MCF 10A (cell line): Measurements from ENCODE around the gene PDE4D. TPM values are rescaled to one million over a fixed set of nuclear protein-coding genes. Genes with fewer than 3 reads are reported as not detected.
A peak's percentile ranks its signal among the peaks of the same experiment; 100 is the strongest.

Experiments used
- BruUV-seq: library from RNA; stranded (reverse); fragments of 400-500 nt; replicated peaks from 2 replicates; lab custom pipeline; 2021; lab: Mats Ljungman, UMichigan
- CTCF ChIA-PET: fragments of 300-600 bp; sonication (Branson Sonifier 250); formaldehyde crosslinking; extraction: SDS; loops from one replicate; lab custom pipeline; 2021; ENCODE audit warnings: antibody characterized with exemption, inconsistent platforms; lab: Yijun Ruan, JAX
- POLR2A ChIA-PET: fragments of 300-600, 350-650 bp; sonication (Branson Sonifier 250); formaldehyde crosslinking; extraction: SDS; loops from one replicate; lab custom pipeline; 2020; ENCODE audit warnings: antibody characterized with exemption, inconsistent platforms; lab: Yijun Ruan, JAX
- DNase-seq: peaks from one replicate; pipeline ENCODE4 v3.0.0-alpha.2; 2018; ENCODE audit not compliant: unreplicated experiment
- H3K27ac Mint-ChIP-seq: one replicate; pipeline ENCODE4 v1.8.0; 2022; ENCODE audit warnings: mild to moderate bottlenecking, low read depth, mixed read lengths; ENCODE audit not compliant: unreplicated experiment
- H3K27me3 Mint-ChIP-seq: one replicate; pipeline ENCODE4 v1.8.0; 2022; ENCODE audit warnings: mixed read lengths; ENCODE audit not compliant: insufficient read depth, unreplicated experiment
- H3K36me3 Mint-ChIP-seq: one replicate; pipeline ENCODE4 v1.8.0; 2022; ENCODE audit warnings: mild to moderate bottlenecking, moderate library complexity, mixed read lengths; ENCODE audit not compliant: insufficient read depth, unreplicated experiment
- H3K4me1 Mint-ChIP-seq: one replicate; pipeline ENCODE4 v1.8.0; 2022; ENCODE audit warnings: mixed read lengths; ENCODE audit not compliant: insufficient read depth, unreplicated experiment
- H3K4me3 Mint-ChIP-seq: one replicate; pipeline ENCODE4 v1.8.0; 2022; ENCODE audit warnings: mild to moderate bottlenecking, moderate library complexity, mixed read lengths; ENCODE audit not compliant: unreplicated experiment
- H3K9me3 Mint-ChIP-seq: one replicate; pipeline ENCODE4 v1.8.0; 2022; ENCODE audit warnings: mixed read lengths; ENCODE audit not compliant: unreplicated experiment
- intact Hi-C: fragments of 100-400 bp; cut with micrococcal nuclease; formaldehyde crosslinking; loops from 2 replicates; pipeline ENCODE4 v1.14.1; 2022
- total RNA-seq: library from RNA; stranded (reverse); gene quantifications from 2 replicates; pipeline ENCODE4 v1.2.3, GENCODE V29; 2022
- TF ChIP-seq, protein P1 (sequence below): fragments of 200-600 bp; IDR thresholded peaks from one replicate; pipeline ENCODE4 v1.8.0; 2022; ENCODE audit warnings: antibody characterized with exemption, mild to moderate bottlenecking; ENCODE audit not compliant: unreplicated experiment

Gene PDE4D
- total RNA-seq, 1 experiment from 2014 or later = 85.0 TPM

DNA sequence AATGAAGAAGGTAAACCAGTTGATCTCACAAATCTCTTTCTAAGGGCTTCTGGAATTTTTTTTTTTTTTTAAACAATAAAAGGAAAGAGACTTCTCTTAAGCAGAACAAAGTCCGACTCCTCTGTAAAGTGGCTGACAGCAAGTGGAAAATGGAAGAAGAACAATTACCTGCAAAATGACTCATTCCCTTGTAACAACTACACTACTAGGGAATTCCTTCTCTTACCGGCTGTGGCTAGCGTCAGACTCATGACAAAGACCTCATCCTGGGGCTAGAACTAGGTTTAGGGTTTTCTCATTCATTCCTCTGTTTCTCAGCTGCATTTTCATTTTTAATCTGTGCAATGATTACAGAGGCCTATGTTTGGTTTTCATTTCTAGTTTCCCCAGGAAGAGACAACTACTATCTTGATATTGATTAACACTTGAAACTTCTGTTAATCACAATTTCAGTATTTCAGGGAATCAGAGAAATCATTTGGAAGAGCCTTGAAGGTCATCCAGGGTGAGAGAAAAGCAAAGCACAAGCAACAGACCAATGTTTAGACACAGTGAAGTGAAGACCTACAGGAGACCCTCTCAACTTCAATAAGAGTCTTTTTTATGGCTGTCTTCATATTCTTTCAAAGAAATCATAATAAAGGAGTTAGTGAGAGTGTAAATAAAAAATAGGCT is 872.8 kb downstream of the PDE4D start:
- Mint-ChIP-seq H3K27ac (no peak overlapping the region), H3K36me3 (peaks cover 16% of the 10 kb centered on the region), H3K9me3 (no peaks in the 10 kb centered on the region), H3K4me3 (no peak overlapping the region), H3K4me1 (peaks cover 30% of the 10 kb centered on the region), H3K27me3 (no peaks in the 10 kb centered on the region)
- intact Hi-C loops = no loop called here
- peak; percentile 71 for DNase-seq
- BruUV-seq = no TSS peak
- POLR2A ChIA-PET = interaction anchor here (1.0 kb wide), 1 partner anchor 12 kb away, joined by 3 read pairs; no protein-coding TSS in a partner anchor
- CTCF ChIA-PET = interaction anchor here (0.5 to 2.2 kb wide), 8 partner anchors 13 to 234 kb away, joined by 3 to 8 read pairs (median 6); no protein-coding TSS in a partner anchor
- TF ChIP-seq, protein P1, sequence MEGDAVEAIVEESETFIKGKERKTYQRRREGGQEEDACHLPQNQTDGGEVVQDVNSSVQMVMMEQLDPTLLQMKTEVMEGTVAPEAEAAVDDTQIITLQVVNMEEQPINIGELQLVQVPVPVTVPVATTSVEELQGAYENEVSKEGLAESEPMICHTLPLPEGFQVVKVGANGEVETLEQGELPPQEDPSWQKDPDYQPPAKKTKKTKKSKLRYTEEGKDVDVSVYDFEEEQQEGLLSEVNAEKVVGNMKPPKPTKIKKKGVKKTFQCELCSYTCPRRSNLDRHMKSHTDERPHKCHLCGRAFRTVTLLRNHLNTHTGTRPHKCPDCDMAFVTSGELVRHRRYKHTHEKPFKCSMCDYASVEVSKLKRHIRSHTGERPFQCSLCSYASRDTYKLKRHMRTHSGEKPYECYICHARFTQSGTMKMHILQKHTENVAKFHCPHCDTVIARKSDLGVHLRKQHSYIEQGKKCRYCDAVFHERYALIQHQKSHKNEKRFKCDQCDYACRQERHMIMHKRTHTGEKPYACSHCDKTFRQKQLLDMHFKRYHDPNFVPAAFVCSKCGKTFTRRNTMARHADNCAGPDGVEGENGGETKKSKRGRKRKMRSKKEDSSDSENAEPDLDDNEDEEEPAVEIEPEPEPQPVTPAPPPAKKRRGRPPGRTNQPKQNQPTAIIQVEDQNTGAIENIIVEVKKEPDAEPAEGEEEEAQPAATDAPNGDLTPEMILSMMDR = no peak

GRCh38 chr5:59019078-59019477 is 874.4 kb downstream of the PDE4D start:
- ChIA-PET CTCF (interaction anchor here (0.6 to 2.3 kb wide), 4 partner anchors 11 to 160 kb away, joined by 3 to 11 read pairs (median 6); no protein-coding TSS in a partner anchor), POLR2A (interaction anchor here (0.6 to 0.7 kb wide), 2 partner anchors 14 to 127 kb away, joined by 4 to 5 read pairs; no protein-coding TSS in a partner anchor)
- no TSS peak for BruUV-seq
- intact Hi-C loops = no loop called here
- TF ChIP-seq, protein P1 = no peak
- Mint-ChIP-seq H3K4me1 (peaks cover 29% of the 10 kb centered on the region), H3K4me3 (no peak overlapping the region), H3K9me3 (peaks cover 6% of the 10 kb centered on the region), H3K27ac (no peak overlapping the region), H3K36me3 (peaks cover 20% of the 10 kb centered on the region), H3K27me3 (no peaks in the 10 kb centered on the region)
- no peak for DNase-seq

DNA sequence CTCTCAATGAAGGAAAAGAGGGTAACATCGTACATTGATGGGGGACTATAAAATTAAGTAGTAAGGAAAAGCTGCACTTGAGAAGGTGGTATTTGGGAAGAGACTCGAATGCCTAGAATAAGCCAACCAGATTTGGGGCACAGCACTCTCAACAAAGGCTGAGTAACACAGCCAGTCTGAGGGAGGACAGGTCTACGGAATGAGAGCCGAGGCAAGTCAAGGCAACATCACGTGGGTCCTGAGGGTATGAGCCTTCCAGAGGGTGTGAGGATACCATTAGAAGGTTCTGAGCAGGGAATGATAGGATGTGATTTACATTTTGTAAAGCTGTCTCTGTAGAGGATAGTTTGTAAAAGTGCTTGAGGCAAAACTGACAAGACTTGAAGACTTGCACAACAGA is 876.6 kb downstream of the PDE4D start:
- ChIA-PET POLR2A (no interaction called here), CTCF (interaction anchor here (0.6 to 2.1 kb wide), 2 partner anchors 126 to 257 kb away, joined by 3 to 9 read pairs; no protein-coding TSS in a partner anchor)
- TF ChIP-seq, protein P1 = no peak
- H3K9me3 Mint-ChIP-seq = peaks cover 16% of the 10 kb centered on the region
- peaks cover 20% of the 10 kb centered on the region for H3K36me3 Mint-ChIP-seq
- DNase-seq = no peak
- no peaks in the 10 kb centered on the region for H3K27me3 Mint-ChIP-seq
- intact Hi-C loops = no loop called here
- no peak overlapping the region for H3K27ac Mint-ChIP-seq
- H3K4me1 Mint-ChIP-seq = peaks cover 22% of the 10 kb centered on the region
- H3K4me3 Mint-ChIP-seq = no peak overlapping the region
- BruUV-seq = no TSS peak

GRCh38 chr5:59008816-59009473 is 884.6 kb downstream of the PDE4D start:
- no peak overlapping the region for H3K4me3 Mint-ChIP-seq
- intact Hi-C loops = no loop called here
- no peaks in the 10 kb centered on the region for H3K27me3 Mint-ChIP-seq
- no peak for DNase-seq
- CTCF ChIA-PET = interaction anchor here (0.6 to 11.1 kb wide), 9 partner anchors 9 to 376 kb away, joined by 3 to 149 read pairs (median 7); no protein-coding TSS in a partner anchor
- BruUV-seq = no TSS peak
- H3K4me1 Mint-ChIP-seq = peaks cover 6% of the 10 kb centered on the region
- POLR2A ChIA-PET = interaction anchor here (0.6 to 1.3 kb wide), 2 partner anchors 9 to 123 kb away, joined by 3 read pairs; no protein-coding TSS in a partner anchor
- H3K36me3 Mint-ChIP-seq = peaks cover 13% of the 10 kb centered on the region
- TF ChIP-seq, protein P1 = no peak
- H3K9me3 Mint-ChIP-seq = peaks cover 17% of the 10 kb centered on the region
- H3K27ac Mint-ChIP-seq = no peak overlapping the region
